ENCODE results near the gene STC2. TPM values are rescaled to one million over a fixed set of nuclear protein-coding genes. Genes with fewer than 3 reads are reported as not detected.
A peak's percentile ranks its signal among the peaks of the same experiment; 100 is the strongest.
"Not testable (repeated sequence)": the region's sequence is repeated elsewhere in the genome, so short reads cannot be mapped to it uniquely, and the experiment has no call there.

Gene STC2, protein sequence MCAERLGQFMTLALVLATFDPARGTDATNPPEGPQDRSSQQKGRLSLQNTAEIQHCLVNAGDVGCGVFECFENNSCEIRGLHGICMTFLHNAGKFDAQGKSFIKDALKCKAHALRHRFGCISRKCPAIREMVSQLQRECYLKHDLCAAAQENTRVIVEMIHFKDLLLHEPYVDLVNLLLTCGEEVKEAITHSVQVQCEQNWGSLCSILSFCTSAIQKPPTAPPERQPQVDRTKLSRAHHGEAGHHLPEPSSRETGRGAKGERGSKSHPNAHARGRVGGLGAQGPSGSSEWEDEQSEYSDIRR
- 1 to 10 TPM in 1 of 2 donors, under 1 TPM in 1; 0.43 to 1.7 TPM for total RNA-seq
- long read RNA-seq, partial matches to known transcripts: 0 of 1 reads
- long read RNA-seq, other reads (novel, unspliced or antisense): 1 of 1 reads

DNA sequence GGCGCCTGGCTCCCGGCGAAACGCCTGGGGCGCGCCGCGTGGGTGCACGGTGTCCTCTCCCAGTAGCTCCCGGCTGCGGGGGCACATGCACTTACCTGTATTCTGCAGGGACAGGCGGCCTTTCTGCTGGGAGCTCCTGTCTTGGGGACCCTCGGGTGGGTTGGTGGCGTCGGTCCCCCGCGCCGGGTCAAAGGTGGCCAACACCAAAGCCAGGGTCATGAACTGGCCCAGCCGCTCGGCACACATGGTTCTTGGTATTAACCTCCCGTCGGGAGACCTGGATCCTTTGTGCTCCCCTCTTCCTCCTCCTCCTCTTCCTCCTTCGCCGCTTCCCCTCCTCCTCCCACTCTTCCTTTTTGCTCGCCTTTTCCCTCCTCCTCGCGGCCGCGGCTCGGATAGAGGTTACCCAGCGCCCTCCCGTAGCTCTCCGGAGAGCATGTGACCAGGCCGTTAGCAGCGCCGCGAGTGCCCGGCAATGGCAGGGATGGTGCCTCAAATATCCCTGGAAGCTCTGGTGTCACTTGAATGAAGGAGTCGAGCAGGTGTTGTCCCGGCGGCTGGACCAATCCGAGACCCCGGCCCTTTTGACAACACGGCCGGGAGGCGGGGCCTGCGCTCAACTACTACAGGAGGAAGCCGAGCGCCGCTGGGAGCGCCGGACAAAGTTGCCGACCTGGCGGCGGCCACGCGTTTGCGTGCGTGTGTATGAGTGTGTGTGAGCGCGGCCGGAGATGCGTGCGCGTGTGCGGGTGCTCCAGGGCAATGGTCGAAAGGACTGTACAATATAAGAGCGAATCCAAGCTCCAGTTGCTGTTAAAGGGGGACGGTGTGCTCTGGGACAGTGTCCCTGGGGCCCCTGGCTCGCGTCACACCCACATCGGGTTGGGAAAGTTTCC, at the start of gene STC2:
Gene STC2, minus strand, starts transcription at position 467 of the 896 bp plus-strand sequence. Its CDS starts 221 bp downstream, at position 246.
- intact Hi-C loops (cut with DNase I, micrococcal nuclease): no loop called here
- DNase-seq: peak in 1 of 2 donors; percentile 57

DNA sequence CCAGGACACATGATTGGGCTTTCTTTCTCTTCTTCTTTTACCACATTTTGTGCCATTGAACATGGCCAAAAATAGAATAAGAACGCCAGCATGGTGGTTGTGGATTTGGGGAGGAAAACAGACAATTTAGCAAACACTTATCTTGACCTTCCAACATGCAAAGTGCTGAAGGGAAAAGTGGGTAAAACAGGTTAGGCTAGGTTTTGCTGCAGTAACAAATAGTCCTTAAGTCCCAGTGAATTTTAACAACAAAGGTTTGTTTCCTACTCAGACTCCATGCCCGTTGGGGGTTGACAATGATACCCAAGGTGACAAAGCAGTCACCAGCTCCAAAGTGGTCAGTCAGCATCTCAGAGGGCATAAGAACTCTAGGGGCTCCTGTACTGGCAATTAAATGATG, 43.2 kb upstream of the STC2 start:
- ATAC-seq (no peak), DNase-seq (no peak)
- intact Hi-C loops (cut with DNase I, micrococcal nuclease): no loop called here

More for the DNA sequence above, at the start of gene STC2:
- peak; percentile 30 for ATAC-seq

DNA sequence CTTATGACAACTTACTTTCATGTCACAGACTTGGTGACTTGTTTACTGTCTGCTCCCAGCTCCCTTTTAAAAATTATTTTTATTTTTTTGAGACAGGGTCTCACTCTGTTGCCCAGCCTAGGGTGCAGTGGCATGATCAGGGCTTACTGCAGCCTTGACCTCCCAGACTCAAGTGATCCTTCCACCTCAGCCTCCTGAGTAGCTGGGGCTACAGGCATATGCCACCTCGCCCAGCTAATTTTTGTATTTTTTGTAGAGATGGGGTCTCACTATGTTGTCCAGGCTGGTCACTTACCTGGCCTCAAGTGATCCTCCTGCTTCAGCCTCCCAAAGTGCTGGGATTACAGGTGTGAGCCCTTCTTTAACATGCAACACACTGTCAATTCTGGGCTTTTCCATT, 35.2 kb upstream of the STC2 start:
- ATAC-seq; DNase-seq; intact Hi-C loops (cut with DNase I, micrococcal nuclease): not testable (repeated sequence)

DNA sequence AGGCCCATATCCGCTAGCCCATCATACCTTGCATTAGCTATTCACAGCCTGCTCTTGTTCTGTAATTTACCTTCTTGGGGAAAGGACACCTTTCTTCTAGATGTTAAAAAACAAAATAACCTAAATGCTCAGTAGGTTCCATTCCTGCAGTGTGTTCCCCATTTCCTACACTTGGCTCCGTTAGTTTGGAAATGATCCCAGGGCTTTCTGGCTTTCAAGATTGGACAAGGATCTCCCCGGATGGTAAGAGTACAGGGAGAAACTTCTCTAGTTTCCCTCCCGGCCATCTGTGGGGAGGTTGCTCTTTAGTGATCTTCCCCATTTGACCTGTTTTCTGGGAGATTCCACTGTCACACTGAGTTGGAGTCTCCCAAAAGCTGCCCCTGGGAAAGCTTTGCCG, 27.3 kb upstream of the STC2 start:
- ATAC-seq: no peak
- intact Hi-C loops (cut with DNase I, micrococcal nuclease): no loop called here
- no peak for DNase-seq

DNA sequence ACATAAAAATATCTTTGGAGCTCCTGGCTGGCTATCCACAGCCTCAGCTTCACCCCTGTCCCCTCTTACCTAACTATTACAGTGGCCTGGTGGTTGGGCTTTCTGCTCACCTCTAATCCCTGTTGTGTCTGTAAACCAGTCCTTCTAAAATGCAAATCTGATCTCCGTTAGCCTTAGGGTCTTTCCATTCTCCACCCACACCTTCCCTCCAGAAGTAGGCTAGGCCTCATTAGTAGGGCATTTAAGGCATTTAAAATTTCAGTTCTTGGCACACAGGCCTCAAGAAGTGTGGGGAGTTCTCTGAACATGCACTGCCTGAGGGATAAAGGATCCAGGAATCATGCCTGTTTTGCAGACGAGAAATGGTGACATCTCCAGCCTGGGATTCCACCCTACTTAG, 26.4 kb upstream of the STC2 start:
- intact Hi-C loops (cut with DNase I, micrococcal nuclease): no loop called here
- no peak for DNase-seq
- ATAC-seq: no peak

DNA sequence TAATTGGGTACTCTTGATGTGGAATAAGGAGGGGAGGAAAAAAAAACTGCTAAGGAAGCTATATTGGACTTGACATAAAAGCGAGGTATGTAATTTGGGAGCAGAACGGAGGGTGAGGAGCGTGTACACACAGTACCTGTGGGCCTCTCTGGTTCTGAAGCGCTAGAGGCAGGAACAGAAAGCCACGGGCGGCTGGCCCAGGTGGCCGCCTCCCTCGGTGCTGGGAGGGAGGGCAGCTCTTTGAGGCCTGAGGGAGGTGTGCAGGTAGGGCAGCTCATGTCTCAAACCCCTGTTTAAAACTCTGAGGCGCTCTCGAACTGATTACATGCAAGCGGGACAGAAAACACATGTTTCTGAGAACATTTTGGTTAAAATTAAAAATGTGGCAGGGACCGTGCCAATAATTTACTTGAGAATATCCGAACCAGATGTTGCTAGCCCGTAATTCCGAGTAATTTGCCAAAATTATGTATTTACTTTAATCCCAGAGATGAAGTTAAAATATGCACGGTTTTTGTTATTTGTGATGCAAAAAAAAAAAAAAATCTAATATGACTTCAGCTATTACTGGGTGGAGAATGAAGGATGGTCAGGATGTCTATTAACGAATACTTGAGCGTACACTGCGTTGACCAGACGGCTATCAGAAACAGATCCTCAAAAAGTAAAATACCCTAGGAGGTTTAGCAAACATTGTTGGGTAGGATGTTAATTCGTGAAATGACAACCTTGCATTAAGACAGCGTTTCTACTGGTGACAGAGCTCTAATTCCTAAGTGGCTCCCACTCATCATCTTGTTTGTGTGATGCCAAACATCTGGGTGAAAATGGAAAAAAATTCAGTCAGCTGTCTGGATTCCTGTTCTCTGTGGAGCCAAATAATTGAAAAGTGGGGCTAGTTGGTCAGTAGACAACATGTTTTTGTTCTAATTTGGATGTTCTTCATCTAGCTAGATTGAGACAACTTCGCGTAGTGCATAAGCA, 24.4 kb upstream of the STC2 start:
- DNase-seq (no peak), ATAC-seq (no peak)
- intact Hi-C loops (cut with DNase I, micrococcal nuclease): no loop called here

DNA sequence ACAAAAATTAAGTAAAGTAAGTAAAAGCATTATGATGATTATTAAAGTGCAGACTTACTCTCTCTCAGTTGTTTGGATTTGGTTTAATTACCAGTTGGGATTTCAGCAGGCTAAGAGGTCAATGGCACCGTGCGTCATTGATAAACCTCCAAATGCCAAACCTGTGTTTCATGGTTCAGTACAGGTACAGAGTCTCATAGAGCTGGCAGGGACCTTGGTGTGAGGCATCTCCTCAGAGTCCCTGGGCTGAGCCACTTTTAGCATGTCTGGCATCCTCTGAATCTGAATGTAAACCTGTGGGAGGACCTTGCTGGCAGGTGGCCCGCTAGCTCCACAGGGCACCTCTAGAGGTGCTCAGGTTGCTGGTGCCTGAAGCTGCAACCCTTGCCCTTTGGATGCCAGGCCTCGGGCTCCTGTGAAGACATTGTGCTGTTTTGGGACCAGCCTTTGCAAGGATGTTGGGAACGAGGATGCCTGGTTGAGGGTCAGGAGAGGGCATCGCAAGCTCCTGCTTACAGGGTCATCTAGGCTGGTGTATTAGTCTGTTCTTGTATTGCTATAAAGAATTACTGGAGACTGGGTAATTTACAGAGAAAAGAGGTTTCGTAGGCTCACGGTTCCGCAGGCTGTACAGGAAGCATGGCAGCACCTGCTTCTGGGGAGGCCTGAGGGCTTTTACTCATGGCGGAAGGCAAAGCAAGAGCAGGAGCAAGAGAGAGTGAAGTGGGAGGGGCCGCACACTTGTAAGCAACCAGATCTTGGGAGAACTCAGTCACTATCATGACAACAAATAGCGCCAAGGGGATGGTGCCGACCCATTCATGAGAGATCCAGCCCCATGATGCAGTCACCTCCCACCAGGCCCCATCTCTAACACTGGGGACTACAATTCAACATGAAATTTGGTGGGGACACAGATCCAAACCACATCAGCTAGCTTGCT, 14.9 kb upstream of the STC2 start:
- DNase-seq (no peak), ATAC-seq (no peak)
- intact Hi-C loops (cut with DNase I, micrococcal nuclease): no loop called here

DNA sequence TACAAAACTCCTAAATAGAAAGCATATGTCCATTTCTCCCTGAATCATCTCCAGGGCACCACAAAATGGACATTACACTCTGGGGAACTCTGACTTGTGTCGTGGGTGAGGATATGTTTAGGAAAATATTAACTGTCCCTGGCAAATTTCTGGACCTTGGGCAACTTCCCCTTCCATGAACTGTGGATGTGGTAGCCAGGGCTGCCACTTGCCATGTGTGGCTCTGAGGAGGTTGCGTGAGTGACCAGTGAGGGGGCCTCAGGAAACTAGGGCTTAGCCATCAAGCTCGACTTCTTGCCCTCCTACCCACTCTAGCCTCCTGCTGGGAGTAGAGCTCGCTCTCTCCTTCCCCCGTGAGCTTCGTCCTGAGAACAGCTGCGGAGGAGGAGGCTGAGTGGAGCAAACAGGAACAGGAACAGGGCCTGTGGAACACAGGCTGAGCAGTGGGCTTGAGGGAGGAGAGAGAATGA, 13.8 kb upstream of the STC2 start:
- ATAC-seq (no peak), DNase-seq (no peak)
- intact Hi-C loops (cut with DNase I, micrococcal nuclease): no loop called here

DNA sequence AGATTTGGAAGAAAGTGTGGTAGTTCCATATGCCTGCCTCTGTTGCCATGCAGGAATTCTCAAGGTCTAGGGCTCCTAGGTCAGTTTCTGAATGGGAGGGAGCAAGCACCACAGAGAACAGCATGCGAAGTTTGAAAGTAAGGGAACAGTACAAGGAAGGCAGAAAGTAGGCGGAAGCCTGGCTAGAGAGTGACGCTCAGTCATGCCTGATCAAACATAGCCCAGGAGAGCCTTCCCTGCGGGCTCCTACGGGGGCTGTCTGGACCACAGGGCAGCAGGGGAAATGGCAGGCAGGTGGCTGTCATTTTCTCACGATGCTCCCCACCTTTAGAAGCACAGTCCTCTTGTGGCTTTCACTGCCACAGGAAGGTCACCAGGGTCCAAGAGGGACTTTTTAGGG, 12.8 kb upstream of the STC2 start:
- intact Hi-C loops (cut with DNase I, micrococcal nuclease): no loop called here
- DNase-seq (no peak), ATAC-seq (no peak)

DNA sequence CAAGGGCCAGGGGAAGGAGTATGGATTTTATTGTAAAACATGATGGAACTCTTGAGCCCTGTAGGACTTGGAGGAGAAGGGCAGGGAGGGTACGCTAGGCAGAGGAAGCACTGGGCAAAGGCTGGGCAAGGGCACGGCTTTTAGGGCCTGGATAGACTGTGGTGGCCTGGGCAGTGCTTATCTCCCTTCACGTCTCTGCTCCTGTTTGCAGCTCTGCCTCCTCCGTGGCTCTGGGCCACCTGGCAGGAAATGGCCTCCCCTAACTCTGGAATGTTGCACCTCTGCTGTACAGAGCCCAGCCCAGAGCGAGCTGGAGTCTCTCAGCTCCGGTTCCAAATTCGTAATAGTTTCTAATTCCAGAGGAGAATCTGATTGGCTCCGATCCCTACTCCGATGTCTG, 12.2 kb upstream of the STC2 start:
- ATAC-seq: no peak
- intact Hi-C loops (cut with DNase I, micrococcal nuclease): no loop called here

DNA sequence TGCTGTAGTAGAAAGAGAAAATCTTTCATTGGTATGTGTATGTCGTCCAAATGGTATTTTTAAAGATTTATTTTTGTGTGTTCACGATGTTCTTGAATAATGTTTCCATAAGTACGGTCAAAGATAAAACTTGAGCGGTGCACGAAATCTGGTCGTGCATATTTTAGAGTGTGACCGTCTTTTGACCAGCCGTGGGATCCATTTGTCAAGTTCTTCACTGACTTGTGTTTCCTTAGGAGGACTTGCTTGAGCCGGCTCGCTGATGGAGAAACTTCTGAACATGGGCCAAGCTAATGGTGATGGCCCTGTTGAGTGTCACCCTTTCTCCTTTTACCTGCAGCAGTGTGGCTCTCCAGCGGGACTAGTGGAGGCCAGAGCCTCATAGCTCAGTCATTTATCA, 11.1 kb upstream of the STC2 start:
- intact Hi-C loops (cut with DNase I, micrococcal nuclease): no loop called here
- ATAC-seq: no peak
- no peak for DNase-seq

More for the DNA sequence above, 12.2 kb upstream of the STC2 start:
- no peak for DNase-seq

DNA sequence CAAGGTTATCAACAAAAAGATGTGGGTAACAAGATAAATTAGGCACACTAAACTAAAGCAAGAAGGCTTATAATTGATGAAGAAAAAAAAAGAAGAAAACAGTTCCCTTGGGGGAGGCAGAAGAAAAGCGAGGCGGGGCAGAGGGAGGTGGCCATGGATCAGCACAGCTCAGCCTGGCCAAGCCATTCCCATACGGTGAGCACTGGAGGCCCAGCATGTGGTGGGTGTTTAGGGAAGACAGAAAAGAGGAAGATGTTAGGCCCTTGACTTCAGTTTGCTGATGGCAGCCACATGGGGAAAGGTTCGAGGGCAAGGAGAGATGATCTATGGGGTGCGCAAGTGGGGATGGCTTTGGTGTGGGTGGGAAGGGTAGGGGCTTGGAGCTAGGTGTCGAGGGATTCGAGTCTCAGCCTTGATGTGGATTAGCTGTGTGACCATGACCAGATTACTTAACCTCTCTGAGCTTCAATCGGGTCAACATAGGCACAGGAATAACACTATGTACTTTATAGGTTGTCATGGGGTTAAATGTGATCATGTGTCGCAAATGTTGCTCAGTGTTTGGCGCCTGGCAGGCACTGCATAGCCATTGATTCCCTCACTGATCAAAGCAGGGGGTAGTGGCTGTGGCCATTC, 10.3 kb upstream of the STC2 start:
- ATAC-seq: no peak
- no peak for DNase-seq
- intact Hi-C loops (cut with DNase I, micrococcal nuclease): no loop called here

DNA sequence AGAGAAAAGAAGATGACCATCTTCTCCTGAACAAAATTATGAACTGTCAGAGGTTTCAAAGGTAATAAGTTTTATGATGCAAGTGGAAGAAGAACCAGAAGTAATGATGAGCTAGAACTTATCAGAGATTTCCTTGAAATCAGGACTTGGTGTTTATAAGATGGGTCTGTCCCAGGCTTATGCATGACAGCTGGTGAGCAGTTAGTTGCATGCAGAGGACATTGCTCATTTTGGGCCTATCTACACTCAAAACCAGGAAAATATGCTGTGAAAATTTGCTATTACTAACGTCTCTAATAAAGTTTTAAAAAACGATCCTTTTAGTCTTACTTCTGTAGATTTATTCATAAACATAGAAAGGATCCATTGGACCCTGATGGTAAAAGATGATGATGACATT, 6.6 kb upstream of the STC2 start:
- ATAC-seq (no peak), DNase-seq (no peak)
- intact Hi-C loops (cut with DNase I, micrococcal nuclease): no loop called here

DNA sequence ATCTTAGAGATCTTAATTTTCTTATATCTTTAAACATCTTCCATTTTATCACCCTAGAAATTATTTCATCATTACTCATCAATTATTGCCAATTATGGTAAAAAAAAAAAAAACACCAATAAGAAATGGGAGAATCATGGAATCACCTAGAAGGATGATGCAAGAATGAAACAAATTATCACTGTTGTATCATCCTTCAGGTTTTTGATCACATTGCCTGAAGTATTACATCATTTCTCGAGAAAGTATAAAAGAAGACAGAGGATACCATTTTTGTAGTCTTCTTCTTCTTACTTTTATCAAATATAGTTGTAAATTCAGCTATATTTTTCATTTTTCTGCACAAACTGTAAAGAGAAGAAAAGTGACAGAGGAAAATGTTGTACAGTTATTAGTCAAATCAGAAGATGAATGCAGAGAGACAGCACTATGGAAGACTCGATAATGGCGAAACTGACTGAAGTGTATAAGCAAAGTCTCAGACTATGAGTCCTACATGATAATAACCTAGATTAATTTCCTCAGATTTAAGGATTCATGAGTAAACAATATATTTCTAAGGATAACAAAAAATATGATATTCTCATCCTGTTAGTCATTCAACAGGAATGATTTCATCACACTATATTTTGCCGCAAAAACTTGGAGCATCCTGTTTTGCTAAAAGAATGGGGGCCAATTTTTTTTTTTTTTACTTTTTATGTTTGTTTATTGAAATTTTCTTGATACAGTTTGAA, 5.9 kb upstream of the STC2 start:
- ATAC-seq: no peak

DNA sequence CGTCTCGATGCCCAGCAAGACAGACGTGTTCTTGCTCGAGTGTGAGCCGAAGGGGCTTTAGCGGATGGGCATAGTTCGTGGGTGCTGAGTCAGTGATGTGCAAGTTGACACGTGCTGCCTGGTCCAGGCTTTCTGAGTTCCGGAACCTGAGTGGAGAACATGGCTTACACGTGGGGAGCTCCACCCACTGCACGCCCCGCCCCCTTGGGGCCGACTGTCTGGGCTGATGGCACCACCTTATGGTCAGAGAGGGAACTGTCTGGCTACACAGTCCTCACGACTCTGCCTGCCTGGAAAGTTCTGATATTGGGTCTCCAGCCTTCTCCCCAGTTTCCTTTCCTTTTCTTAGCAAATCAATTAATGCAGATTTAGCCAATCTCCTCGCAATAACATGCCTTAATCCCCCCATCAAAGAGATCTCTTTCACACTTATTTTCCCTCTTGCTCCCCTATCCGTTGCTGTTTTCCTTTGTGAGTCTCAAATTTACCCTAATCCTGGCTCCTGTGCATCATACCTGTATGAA, 3.8 kb upstream of the STC2 start:
- intact Hi-C loops (cut with DNase I, micrococcal nuclease): loop anchor here in 1 of 2 donors (2.0 kb wide), 1 partner anchor 39 kb away; no protein-coding TSS in a partner anchor
- peak; percentile 96 for ATAC-seq

More for the DNA sequence above, 5.9 kb upstream of the STC2 start:
- no peak for DNase-seq
- intact Hi-C loops (cut with DNase I, micrococcal nuclease): loop anchor here in 1 of 2 donors (2.0 kb wide), 1 partner anchor 41 kb away; no protein-coding TSS in a partner anchor

DNA sequence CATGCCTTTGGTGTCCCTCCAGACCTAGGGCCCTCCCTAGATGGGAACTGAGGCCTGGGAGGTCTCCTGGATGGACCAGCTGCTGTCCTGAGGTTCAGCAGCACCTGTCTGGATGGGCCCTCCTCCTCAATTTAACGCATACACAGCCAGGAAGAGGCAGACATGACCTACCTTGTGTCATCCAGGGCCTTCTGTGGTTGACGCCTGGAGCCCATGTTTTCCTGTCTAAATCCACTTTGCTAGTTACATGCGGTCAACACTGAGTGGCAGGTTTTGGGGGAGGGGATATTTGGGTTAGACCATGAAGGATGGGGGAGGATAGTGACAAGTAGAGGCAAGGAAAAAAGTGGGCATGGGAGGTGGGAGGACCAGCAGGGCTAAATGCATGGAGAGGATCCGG, 3.1 kb upstream of the STC2 start:
- DNase-seq (no peak), ATAC-seq (no peak)
- intact Hi-C loops (cut with DNase I, micrococcal nuclease): no loop called here

More for the DNA sequence above, 3.8 kb upstream of the STC2 start:
- DNase-seq: peak; percentile 72 to 89

Measured in left colon (tissue), 2 donors.